IMR-90 (cell line): ENCODE results near the gene SF3A2. TPM values are rescaled to one million over a fixed set of nuclear protein-coding genes. Genes with fewer than 3 reads are reported as not detected.

Experiments
- ATAC-seq: fragments of 200-7000 bp; cut with Tn5 transposase; 2 replicates; pipeline ENCODE4 v1.9.1; 2020; ENCODE audit warnings: low read depth, mild to moderate bottlenecking, moderate library complexity
- BruUV-seq: library from RNA; stranded (reverse); fragments of 400-500 nt; replicated peaks from 2 replicates; lab custom pipeline; 2021; lab: Mats Ljungman, UMichigan
- CTCF ChIA-PET: fragments of 300-600 bp; formaldehyde crosslinking; extraction: SDS; loops from one replicate; lab custom pipeline; 2021; ENCODE audit warnings: antibody characterized with exemption; lab: Yijun Ruan, JAX
- POLR2A ChIA-PET: fragments of 300-600 bp; sonication (Branson Sonifier 250); formaldehyde crosslinking; loops from one replicate; lab custom pipeline; 2022; ENCODE audit warnings: antibody characterized with exemption; ENCODE audit not compliant: unreplicated experiment; lab: Charles Lee
- DNase-seq: peaks from one replicate; pipeline ENCODE4 v3.0.0; 2013
- H2AFZ ChIP-seq: replicated peaks from 2 replicates; pipeline ENCODE3; 2013; ENCODE audit warnings: low read length, mild to moderate bottlenecking; ENCODE audit not compliant: poor library complexity
- H2AK5ac ChIP-seq: 2 replicates; pipeline ENCODE4 v1.6.1; 2013; ENCODE audit warnings: low read depth, low read length, inconsistent platforms
- H2AK9ac ChIP-seq: replicated peaks from 2 replicates; pipeline ENCODE3; 2013; ENCODE audit warnings: mild to moderate bottlenecking, low read depth, low read length, moderate library complexity; ENCODE audit not compliant: poor library complexity
- H2BK120ac ChIP-seq: 2 replicates; pipeline ENCODE4 v1.6.1; 2013; ENCODE audit warnings: low read depth, low read length, inconsistent platforms
- H2BK15ac ChIP-seq: 3 replicates; pipeline ENCODE4 v1.6.1; 2013; ENCODE audit warnings: low read depth, low read length, inconsistent platforms
- H2BK20ac ChIP-seq: 2 replicates; pipeline ENCODE4 v1.6.1; 2013; ENCODE audit warnings: low read depth, mild to moderate bottlenecking, inconsistent platforms, low read length, moderate library complexity
- H2BK5ac ChIP-seq: 2 replicates; pipeline ENCODE4 v1.6.1; 2013; ENCODE audit warnings: mild to moderate bottlenecking, low read depth, low read length, inconsistent platforms; ENCODE audit not compliant: poor library complexity, severe bottlenecking
- H3K14ac ChIP-seq: replicated peaks from 2 replicates; pipeline ENCODE4 v1.6.1; 2013; ENCODE audit warnings: low read depth, low read length, inconsistent platforms
- H3K18ac ChIP-seq: 2 replicates; pipeline ENCODE4 v1.6.1; 2013; ENCODE audit warnings: low read depth, low read length, control low read depth
- H3K23ac ChIP-seq: 2 replicates; pipeline ENCODE4 v1.6.1; 2013; ENCODE audit warnings: low read depth, low read length, inconsistent platforms
- H3K27ac ChIP-seq: 2 replicates; pipeline ENCODE4 v1.5.1; 2013; ENCODE audit warnings: mild to moderate bottlenecking, control low read depth, low read length; ENCODE audit not compliant: insufficient read depth
- H3K27me3 ChIP-seq: 2 replicates; pipeline ENCODE4 v1.6.1; 2013; ENCODE audit warnings: low read length; ENCODE audit not compliant: control insufficient read depth, insufficient read depth
- H3K36me3 ChIP-seq: 2 replicates; pipeline ENCODE4 v1.6.1; 2013; ENCODE audit warnings: low read length, mixed read lengths; ENCODE audit not compliant: control insufficient read depth, insufficient read depth
- H3K4ac ChIP-seq: 2 replicates; pipeline ENCODE4 v1.6.1; 2013; ENCODE audit warnings: low read depth, low read length, inconsistent platforms
- H3K4me1 ChIP-seq: 2 replicates; pipeline ENCODE4 v1.6.1; 2013; ENCODE audit warnings: low read length, mixed read lengths; ENCODE audit not compliant: control insufficient read depth, insufficient read depth
- H3K4me2 ChIP-seq: 2 replicates; pipeline ENCODE4 v1.6.1; 2013; ENCODE audit warnings: low read depth, mild to moderate bottlenecking, control low read depth, low read length, moderate library complexity
- H3K4me3 ChIP-seq: 2 replicates; pipeline ENCODE4 v1.5.1; 2013; ENCODE audit warnings: low read depth, mild to moderate bottlenecking, control low read depth, low read length, moderate library complexity; ENCODE audit not compliant: insufficient read depth
- H3K56ac ChIP-seq: 2 replicates; pipeline ENCODE4 v1.6.1; 2013; ENCODE audit warnings: low read length, inconsistent platforms; ENCODE audit not compliant: insufficient read depth; ENCODE audit errors: extremely low read depth
- H3K79me1 ChIP-seq, 2 experiments: 2 replicates each; pipeline ENCODE4 v1.6.1; 2013; ENCODE audit warnings: low read length in 2 of 2, inconsistent platforms in 1 of 2, low read depth in 1 of 2
- H3K9ac ChIP-seq: 2 replicates; pipeline ENCODE4 v1.6.1; 2013; ENCODE audit warnings: low read depth, low read length, control low read depth
- H3K9me1 ChIP-seq: 2 replicates; pipeline ENCODE4 v1.6.1; 2013; ENCODE audit warnings: low read length, inconsistent platforms; ENCODE audit not compliant: insufficient read depth
- H3K9me3 ChIP-seq: 2 replicates; pipeline ENCODE4 v1.6.1; 2013; ENCODE audit warnings: low read length; ENCODE audit not compliant: control insufficient read depth, insufficient read depth
- H4K20me1 ChIP-seq: 2 replicates; pipeline ENCODE4 v1.6.1; 2013; ENCODE audit warnings: low read length, inconsistent platforms; ENCODE audit not compliant: insufficient read depth
- H4K5ac ChIP-seq: 2 replicates; pipeline ENCODE4 v1.6.1; 2013; ENCODE audit warnings: mild to moderate bottlenecking, low read depth, low read length, control low read depth
- H4K8ac ChIP-seq, 2 experiments: 2 replicates each; pipeline ENCODE4 v1.6.1; 2013; ENCODE audit warnings: low read depth in 2 of 2, low read length in 2 of 2, control low read depth in 1 of 2, inconsistent platforms in 1 of 2
- H4K91ac ChIP-seq: 2 replicates; pipeline ENCODE4 v1.6.1; 2013; ENCODE audit warnings: low read depth, low read length, inconsistent platforms; ENCODE audit not compliant: insufficient read depth
- BHLHE40 ChIP-seq: fragments of 150-350 bp; IDR thresholded peaks from 2 replicates; pipeline ENCODE4 v1.6.1; 2016; ENCODE audit warnings: mild to moderate bottlenecking, low read depth, low read length
- CHD1 ChIP-seq: IDR thresholded peaks from 2 replicates; pipeline ENCODE4 v1.6.1; 2012; ENCODE audit warnings: low read depth, low read length, improper control_type of control experiment
- CTCF ChIP-seq: conservative IDR thresholded peaks from 2 replicates; pipeline ENCODE4 v1.5.1; 2012; ENCODE audit warnings: mild to moderate bottlenecking, low read depth, low read length, improper control_type of control experiment
- ELK1 ChIP-seq: fragments of 150-350 bp; IDR thresholded peaks from 2 replicates; pipeline ENCODE4 v1.6.1; 2016; ENCODE audit warnings: low read depth, mild to moderate bottlenecking, low read length, moderate library complexity, borderline replicate concordance
- FOS ChIP-seq: fragments of 150-350 bp; IDR thresholded peaks from 2 replicates; pipeline ENCODE4 v1.6.1; 2016; ENCODE audit warnings: low read depth, low read length
- MAFK ChIP-seq: IDR thresholded peaks from 2 replicates; pipeline ENCODE4 v1.6.1; 2012; ENCODE audit warnings: low read depth, low read length, improper control_type of control experiment
- MAZ ChIP-seq: IDR thresholded peaks from 2 replicates; pipeline ENCODE4 v1.6.1; 2012; ENCODE audit warnings: low read depth, mild to moderate bottlenecking, low read length, improper control_type of control experiment, moderate library complexity, borderline replicate concordance
- NFE2L2 ChIP-seq: fragments of 150-350 bp; IDR thresholded peaks from 2 replicates; pipeline ENCODE4 v1.6.1; 2016; ENCODE audit warnings: low read depth, mild to moderate bottlenecking, low read length
- RAD21 ChIP-seq: IDR thresholded peaks from 2 replicates; pipeline ENCODE4 v1.6.1; 2012; ENCODE audit warnings: low read length, improper control_type of control experiment
- USF2 ChIP-seq: fragments of 150-350 bp; IDR thresholded peaks from 2 replicates; pipeline ENCODE4 v1.6.1; 2017; ENCODE audit warnings: mild to moderate bottlenecking, antibody characterized with exemption, low read length, low read depth
- WGBS, 2 experiments: methylation state at CpG; one replicate each; pipeline versions ENCODE4 v1.1.5 to v1.1.7; 2013; ENCODE audit warnings: missing lambda C conversion rate in 2 of 2; ENCODE audit not compliant: insufficient read length in 1 of 2; ENCODE audit errors: extremely low coverage in 2 of 2; 5-methylcytosine and 5-hydroxymethylcytosine counted together
- dilution Hi-C: fragments of 300-500 bp; cut with HindIII; formaldehyde crosslinking; loops from one replicate; pipeline ENCODE4 v1.14.3; 2018; ENCODE audit warnings: low sequenced_read_pairs; ENCODE audit not compliant: unreplicated experiment
- in situ Hi-C: fragments of 300-500 bp; cut with MboI; formaldehyde crosslinking; loops from 3 replicates; pipeline ENCODE4 v1.14.3; 2019; ENCODE audit warnings: low sequenced_read_pairs, inconsistent platforms, mixed read lengths
- intact Hi-C: fragments of 100-400 bp; cut with micrococcal nuclease; formaldehyde crosslinking; loops from 2 replicates; pipeline ENCODE4 v1.10.0; 2022
- polyA plus RNA-seq, 3 experiments: library from polyadenylated mRNA; depleted of rRNA; stranded (reverse); fragments of >200 nt; gene quantifications; 2 replicates each; pipeline ENCODE4 v1.2.3, GENCODE V29; 2012; ENCODE audit warnings: low replicate concordance in 1 of 3
- total RNA-seq: library from RNA; depleted of rRNA; stranded (reverse); fragments of >200 nt; gene quantifications from 2 replicates; pipeline ENCODE4 v1.2.3, GENCODE V29; 2012

The SF3A2 gene
- total and polyA plus RNA-seq, 2 of the 4 experiments (the other 2 are of a cell fraction), result 4.8 to 34.5 TPM

- TF ChIP-seq USF2 (no peak), MAFK (no peak)
Measured at GRCh38 chr19:2242816-2243215, 6.2 kb downstream of the SF3A2 start (continued).

GRCh38 chr19:2243274-2244124, 6.9 kb downstream of the SF3A2 start:
- WGBS, 2 experiments, result 92% methylated on average over 13 of the region's 32 CpGs; no CpG with 5 or more reads in 1 of the 2 experiments
- no peak overlapping the region for H3K4ac ChIP-seq
- no peak for ATAC-seq
- no peak overlapping the region for H3K56ac ChIP-seq
- H4K8ac ChIP-seq, result no peak overlapping the region
- no peak overlapping the region for H2AK5ac ChIP-seq
- H4K91ac ChIP-seq, result no peak overlapping the region
- H2AFZ ChIP-seq, result no peak overlapping the region
- H2BK120ac ChIP-seq, result no peak overlapping the region
- dilution Hi-C loops, result no loop called here
- no peak overlapping the region for H3K4me2 ChIP-seq
- no peak for DNase-seq
- no peak overlapping the region for H2BK15ac ChIP-seq
- no peak overlapping the region for H2BK5ac ChIP-seq
- BruUV-seq, result no TSS peak
- peaks cover 4 to 55% of the 10 kb centered on the region in 2 experiments; a peak in 2 of 4 replicates for H3K79me1 ChIP-seq
- H3K9ac ChIP-seq, result no peak overlapping the region
- H4K5ac ChIP-seq, result no peak overlapping the region
- no peak overlapping the region for H3K23ac ChIP-seq
- H3K4me1 ChIP-seq, result peaks cover 12% of the 10 kb centered on the region; the same call in 1 of the 2 replicates
- no peaks in the 10 kb centered on the region for H3K27me3 ChIP-seq
- in situ Hi-C loops, result no loop called here
- peaks cover 7% of the 10 kb centered on the region for H3K9me1 ChIP-seq
- intact Hi-C loops, result no loop called here
- ChIA-PET POLR2A (no interaction called here), CTCF (no interaction called here)
- no peak overlapping the region for H3K14ac ChIP-seq
- no peak overlapping the region for H2BK20ac ChIP-seq
- H3K36me3 ChIP-seq, result peaks cover 50% of the 10 kb centered on the region
- H3K27ac ChIP-seq, result no peak overlapping the region
- no peak overlapping the region for H2AK9ac ChIP-seq
- H4K20me1 ChIP-seq, result peaks cover 83% of the 10 kb centered on the region
- H3K4me3 ChIP-seq, result no peak overlapping the region
- H3K9me3 ChIP-seq, result no peaks in the 10 kb centered on the region
- no peak overlapping the region for H3K18ac ChIP-seq
- TF ChIP-seq MAZ, result no peak
- TF ChIP-seq NFE2L2, result no peak
- TF ChIP-seq CHD1, result no peak
- TF ChIP-seq CTCF, result no peak
- TF ChIP-seq RAD21, result no peak
- TF ChIP-seq FOS, result no peak
- no peak for TF ChIP-seq USF2
- TF ChIP-seq MAFK, result no peak
- no peak for TF ChIP-seq BHLHE40
- no peak for TF ChIP-seq ELK1
